COLO668 (cell line): ENCODE measurements around the gene ANO10.
"Not testable (repeated sequence)": the region's sequence is repeated elsewhere in the genome, so short reads cannot be mapped to it uniquely, and the experiment has no call there.

Experiments
- DNase-seq: peaks from one replicate; lab custom pipeline; 2025; ENCODE audit not compliant: unreplicated experiment; lab: John Stamatoyannopoulos, UW

ANO10 gene

DNA sequence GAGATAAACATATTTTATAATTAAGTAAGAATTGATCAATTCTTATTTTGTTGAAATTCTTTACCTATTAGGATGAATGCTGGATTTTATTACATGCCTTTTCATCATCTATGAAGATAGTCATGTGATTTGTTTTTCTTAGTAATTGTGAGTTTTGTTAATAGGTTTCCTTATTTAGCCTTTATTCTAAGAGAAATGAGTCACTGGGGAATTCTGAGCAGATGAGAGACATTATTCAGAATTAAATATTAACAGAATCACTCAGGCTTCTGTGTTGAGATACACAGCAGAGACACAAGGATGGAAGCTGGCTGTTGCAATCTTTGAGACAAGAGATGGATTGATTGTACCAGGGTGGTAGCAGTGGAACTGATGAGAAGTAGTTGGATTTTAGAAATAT lies 7.4 kb upstream of the ANO10 start:
- no peak for DNase-seq

DNA sequence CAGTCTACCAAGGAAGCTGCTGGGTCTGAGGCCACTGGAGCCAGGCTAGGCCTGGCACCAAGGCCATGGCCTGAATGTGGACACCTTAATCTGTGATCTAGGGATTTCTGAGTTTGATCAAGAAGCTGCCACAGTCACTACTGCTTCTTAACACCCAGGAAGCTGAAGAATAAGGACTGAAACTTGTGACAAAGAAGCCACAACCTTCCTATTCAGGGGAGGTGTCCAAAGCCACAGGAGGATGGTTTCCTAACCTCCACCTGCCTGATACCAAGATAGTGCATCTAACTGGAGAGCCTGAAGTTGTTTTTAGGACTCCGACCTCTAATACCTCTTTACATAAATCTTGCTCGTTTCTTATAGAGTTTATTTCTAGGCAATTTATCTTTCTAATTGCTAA lies 5.5 kb upstream of the ANO10 start:
- no peak for DNase-seq

DNA sequence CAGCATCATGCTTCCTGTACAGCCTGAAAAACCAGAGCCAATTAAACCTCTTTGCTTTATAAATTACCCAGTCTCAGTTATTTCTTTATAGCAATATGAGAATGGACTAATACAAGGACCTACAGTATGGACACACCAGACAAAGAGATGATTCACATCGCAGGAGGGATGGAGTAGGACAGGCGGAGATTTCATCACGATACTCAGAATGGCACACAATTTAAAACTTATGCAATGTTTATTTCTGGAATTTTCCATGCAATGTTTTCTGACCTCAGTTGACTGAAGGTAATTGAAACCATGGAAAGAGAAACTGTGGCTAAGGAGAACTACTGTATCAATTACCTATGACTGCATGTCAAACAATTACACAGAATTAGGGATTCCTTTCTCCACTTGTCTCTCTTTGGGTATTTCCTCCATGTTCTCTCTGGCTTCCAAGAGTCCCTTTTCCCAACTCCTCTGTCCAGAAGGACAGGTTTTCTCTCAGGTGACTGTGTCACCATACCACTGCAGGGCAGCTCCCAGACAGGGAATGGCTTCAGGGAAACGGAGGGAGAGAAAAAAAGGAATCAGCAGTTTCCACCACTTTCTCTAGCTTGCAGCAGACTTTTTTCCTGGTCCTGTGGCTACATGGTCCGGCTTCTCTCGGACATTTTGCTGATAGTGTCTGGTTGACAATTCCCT lies 3.0 kb upstream of the ANO10 start:
- no peak for DNase-seq

DNA sequence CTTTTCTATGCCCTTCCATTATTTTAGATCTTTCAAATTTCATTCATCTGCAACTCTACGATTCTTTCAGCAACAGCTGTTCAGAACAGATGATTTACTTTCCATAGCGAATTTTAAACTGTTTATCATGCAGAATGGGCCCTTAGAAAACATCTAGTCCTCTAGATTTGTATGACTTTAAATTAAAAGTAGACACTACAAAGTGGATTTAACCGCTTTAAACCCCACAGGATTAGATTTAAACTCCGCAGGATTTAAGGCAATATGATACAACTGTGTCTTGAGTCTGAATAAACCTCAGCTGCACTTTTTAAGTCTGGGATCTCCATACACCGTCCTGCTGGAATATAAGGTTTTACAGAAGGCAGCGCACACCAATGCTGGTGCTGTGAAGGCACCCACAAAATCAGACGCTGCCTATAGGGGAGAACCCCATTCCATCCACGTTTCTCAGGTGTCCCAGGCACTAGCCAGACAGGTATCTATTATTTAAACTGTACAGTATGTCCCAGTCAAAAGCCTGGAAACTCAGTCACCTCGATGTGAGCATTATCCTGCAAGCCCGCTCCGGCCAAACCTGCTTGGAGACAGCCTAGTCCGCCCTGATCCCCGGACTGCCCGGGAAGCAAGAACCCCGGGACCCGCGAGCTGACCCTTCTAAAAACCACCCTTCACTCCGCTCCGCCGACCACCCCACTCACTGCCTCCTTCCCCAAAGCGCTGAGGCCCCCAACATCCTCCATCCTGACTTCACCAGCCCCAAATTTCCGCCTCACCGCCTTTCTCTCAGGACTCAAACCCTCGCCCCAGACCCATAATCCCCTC lies 768 bp downstream of the ANO10 start:
- DNase-seq = peak; percentile 12

DNA sequence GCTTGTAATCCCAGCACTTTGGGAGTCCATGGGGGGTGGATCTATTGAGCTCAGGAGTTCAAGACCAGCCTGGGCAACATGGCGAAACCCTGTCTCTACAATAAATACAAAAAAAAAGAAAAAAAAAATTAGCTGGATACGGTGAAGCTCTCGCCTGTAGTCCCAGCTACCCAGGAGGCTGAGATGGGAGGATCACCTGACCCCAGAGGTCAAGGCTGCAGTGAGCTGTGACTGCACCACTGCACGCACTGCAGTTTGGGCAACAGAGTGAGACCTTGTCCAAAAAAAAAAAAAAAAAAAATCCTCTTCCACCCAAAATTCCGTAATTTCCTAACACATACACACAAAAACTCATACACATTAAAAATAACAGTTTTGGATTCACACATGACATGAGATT lies 2.2 kb downstream of the ANO10 start:
- DNase-seq = no peak

DNA sequence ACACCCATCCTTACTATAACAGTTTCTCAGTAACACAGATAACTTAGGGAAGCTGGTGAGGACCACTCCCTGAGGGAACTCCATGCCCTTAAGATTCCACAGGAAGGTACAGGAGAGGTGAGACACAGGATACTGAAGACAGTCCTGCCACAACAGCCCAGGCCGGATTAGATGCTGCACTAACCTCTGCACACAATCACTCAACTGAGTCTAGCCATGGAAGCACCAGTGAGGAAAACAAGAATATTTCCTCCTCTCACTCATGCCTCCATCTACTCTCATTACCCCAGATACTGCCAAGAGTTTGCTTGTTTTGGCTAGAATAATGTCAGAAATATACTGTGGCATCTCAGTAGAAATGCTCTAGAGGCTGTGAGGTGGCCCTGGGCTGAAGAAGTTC lies 3.7 kb downstream of the ANO10 start:
- no peak for DNase-seq

DNA sequence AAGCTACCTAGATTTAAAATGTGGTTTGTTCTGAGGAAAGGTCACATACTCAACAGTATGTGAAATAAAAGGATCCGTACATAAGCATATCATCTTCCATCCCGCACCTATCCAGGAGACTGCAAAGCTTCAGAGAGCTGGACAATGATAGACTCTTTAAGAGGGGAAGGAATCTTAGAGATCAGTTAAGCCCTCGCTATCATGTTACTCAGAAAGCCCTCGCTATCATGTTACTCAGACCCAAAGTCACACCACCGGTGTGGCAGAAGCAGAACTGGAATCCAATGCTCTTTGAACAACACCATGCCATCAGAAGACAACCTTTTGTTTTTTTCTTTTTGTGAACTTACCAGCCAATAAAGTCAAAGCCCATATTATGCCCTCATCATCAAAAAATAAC lies 5.8 kb downstream of the ANO10 start:
- DNase-seq = no peak

DNA sequence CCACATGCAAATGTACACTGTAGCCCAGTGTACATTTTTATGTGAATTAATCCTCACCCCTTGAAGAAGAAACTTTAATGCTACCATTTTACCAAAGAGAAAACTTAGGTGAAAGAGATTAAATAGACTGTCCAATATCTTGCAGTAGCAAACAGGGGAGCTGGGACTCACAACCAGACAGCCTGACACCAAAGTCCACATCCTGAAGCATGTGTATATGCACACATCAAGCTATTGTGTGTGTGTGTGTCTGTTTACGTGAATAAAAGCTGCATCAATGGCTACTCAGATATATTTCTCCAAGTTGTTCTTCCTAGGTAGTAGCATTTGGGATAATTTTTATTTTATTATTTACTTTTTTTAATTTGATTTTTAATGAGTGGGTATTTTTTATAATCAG lies 6.7 kb downstream of the ANO10 start:
- no peak for DNase-seq

DNA sequence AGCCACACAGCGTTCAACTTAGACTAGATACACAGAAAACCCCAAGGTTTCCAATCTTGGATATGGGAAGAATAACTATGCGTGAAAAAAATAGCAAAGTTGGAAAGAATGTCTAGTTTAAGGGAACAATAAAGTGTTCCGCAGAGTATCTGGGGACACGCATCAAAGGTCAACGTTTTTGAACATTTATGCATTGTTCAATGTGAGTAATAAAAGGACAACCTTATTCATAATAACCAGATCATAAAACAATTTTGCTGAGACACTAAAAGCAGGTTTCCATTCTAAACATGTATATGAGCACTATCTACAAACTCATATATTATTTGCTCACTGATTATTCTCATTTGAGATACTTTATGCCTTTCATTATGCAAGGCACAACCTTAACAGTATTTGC lies 7.8 kb downstream of the ANO10 start:
- no peak for DNase-seq

DNA sequence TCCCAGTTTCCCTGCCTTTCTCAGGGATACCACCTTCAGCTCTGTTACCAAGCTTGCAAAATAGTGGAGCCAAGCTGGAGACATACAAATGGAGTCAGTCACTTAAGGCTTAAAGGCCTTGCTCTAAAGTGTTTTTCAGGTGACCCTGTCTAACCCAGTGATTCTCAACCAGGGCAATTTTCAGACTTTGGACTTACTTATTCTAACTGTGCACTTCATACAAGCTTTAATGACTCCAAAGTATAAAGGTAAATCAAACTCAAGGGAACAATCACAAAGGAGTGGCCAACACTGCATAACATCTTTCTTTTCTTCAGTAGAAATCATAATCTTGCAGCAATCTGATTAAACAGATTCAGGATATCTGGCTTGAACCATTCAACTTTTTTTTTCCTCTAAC lies 9.4 kb downstream of the ANO10 start:
- DNase-seq = no peak

DNA sequence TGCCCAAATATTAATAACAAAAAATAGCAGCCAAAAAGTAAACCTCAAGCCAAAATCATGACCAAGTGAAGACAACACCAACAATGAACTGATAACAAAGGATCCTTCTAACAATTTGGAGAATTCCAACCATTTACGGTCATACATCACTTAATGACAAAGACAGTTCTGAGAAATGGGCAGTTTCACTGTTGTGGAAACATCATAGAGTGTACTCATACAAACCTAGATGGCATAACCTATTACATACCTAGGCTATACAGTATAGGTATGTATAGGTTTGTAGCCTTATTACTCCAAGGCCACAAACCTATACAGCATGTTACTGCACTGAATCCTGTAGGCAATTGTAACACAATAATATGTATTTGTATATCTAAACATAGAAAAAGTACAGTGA lies 12.4 kb downstream of the ANO10 start:
- DNase-seq = no peak

DNA sequence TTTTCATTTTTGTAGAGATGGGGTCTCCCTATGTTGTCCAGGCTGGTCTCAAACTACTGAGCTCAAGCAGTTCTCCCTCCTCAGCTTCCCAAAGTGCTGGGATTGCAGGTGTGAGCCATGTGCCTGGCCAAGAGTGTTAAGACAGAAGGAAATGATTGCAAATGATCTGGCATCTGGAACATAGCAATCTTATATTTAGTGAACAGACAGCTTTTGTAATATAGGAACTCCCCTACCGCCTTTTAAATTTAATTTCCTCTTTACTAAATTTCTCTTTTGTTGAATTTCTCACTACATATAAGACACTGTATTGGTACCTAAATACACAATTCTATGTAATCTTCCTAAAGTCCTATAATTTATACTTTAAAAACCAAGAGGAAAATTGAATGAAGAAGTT lies 13.1 kb downstream of the ANO10 start:
- DNase-seq = no peak

DNA sequence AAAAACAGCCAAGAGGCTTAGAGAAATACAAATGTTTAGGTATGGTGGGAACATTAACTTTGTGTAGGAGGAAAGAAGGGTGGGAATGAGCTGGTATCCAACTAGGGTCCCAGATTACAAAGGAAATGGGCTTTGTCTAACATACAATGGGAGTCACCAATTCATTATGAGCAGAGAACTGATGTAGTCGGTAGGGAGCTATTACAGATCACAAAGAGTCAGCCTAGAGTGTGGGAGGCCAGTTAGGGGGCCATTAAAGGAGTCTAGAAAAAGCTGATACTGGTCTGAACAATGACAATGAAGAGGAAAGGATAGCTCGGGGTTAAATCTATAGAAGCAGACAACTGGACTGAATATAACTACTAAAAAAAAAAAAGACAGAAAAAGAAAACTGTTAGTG lies 15.5 kb downstream of the ANO10 start:
- no peak for DNase-seq

DNA sequence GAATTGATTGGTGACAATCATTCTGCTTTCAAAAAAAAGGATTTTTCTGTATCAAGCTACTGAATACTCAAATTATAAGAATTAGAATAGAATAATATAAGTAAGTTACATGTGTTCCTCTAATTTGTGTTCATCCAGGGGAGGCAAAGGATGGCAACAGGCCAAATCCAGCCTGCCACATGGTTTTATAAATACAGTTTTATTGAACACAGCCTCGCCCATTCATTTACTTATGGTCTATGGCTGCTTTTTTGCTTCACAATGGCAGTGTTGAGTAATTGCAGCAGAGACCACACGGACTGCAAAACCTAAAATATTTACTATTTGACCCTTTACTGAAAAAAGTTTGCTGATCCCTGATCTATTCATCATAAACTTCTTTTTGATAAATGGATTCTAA lies 21.9 kb downstream of the ANO10 start:
- not testable (repeated sequence) for DNase-seq

DNA sequence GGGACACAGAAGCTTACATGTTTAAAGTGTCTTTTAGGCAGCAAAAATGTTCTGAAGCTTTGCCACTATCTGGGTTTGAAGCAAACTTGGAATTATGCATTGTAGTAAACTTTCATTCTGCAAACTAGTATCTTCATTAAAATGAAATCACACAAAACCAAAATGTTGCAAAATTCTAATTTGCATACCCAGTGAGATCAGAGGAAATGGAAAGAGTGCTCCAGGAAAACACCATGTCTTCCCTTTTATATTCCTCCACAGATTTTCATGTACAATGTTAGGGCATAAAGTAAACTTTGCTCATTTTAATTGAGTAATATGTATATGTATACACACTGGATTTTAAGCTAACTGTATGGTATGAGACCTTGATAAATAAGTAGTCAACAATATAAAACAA lies 23.9 kb downstream of the ANO10 start:
- DNase-seq = no peak

DNA sequence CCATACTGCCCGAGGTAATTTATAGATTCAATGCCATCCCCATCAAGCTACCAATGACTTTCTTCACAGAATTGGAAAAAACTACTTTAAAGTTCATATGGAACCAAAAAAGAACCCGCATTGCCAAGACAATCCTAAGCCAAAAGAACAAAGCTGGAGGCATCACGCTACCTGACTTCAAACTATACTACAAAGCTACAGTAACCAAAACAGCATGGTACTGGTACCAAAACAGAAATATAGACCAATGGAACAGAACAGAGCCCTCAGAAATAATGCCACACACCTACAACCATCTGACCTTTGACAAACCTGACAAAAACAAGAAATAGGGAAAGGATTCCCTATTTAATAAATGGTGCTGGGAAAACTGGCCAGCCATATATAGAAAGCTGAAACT lies 25.6 kb downstream of the ANO10 start:
- DNase-seq = not testable (repeated sequence)

DNA sequence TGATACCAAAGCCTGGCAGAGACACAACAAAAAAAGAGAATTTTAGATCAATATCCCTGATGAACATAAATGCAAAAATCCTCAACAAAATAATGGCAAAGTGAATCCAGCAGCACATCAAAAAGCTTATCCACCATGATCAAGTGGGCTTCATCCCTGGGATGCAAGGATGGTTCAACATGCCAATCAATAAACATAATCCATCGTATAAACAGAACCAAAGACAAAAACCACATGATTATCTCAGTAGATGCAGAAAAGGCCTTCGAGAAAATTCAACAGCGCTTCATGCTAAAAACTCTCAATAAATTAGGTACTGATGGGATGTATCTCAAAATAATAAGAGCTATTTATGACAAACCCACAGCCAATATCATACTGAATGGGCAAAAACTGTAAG lies 26.5 kb downstream of the ANO10 start:
- not testable (repeated sequence) for DNase-seq

DNA sequence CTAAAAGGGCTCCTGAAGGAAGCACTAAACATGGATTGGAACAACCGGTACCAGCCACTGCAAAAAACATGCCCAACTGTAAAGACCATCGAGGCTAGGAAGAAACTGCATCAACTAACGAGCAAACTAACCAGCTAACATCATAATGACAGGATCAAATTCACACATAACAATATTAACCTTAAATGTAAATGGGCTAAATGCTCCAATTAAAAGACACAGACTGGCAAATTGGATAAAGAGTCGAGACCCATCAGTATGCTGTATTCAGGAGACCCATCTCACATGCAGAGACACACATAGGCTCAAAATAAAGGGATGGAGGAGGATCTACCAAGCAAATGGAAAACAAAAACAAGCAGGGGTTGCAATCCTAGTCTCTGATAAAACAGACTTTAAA lies 28.2 kb downstream of the ANO10 start:
- DNase-seq = not testable (repeated sequence)

DNA sequence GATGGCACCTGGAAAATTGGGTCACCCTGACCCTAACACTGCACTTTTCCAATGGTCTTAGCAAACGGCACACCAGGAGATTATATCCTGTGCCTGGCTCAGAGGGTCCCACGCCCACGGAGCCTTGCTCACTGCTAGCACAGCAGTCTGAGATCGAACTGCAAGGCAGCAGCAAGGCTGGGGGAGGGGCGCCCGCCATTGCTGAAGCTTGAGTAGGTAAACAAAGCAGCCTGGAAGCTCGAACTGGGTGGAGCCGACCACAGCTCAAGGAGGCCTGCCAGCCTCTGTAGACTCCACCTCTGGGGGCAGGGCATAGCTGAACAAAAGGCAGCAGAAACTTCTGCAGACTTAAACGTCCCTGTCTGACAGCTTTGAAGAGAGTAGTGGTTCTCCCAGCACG lies 29.9 kb downstream of the ANO10 start:
- not testable (repeated sequence) for DNase-seq

DNA sequence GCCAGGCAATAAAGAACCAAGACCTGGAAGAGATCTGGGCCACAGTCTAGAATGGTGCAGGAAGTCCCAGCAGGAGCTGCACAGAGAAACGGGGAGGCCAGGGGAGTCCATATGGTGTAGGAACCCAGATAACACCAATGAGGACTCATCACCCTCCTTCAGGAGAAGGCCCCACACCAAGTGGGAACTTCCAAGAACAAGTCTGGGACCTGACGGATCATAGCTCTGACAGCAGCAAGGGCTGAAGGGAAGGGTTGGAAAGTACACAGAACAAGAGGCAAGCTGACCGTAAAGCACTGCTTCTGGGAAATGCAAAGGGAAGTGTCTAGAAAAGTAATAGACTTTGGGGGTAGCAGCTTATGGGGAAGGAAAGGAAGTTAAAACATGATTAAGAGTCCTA lies 34.5 kb downstream of the ANO10 start:
- DNase-seq = no peak

DNA sequence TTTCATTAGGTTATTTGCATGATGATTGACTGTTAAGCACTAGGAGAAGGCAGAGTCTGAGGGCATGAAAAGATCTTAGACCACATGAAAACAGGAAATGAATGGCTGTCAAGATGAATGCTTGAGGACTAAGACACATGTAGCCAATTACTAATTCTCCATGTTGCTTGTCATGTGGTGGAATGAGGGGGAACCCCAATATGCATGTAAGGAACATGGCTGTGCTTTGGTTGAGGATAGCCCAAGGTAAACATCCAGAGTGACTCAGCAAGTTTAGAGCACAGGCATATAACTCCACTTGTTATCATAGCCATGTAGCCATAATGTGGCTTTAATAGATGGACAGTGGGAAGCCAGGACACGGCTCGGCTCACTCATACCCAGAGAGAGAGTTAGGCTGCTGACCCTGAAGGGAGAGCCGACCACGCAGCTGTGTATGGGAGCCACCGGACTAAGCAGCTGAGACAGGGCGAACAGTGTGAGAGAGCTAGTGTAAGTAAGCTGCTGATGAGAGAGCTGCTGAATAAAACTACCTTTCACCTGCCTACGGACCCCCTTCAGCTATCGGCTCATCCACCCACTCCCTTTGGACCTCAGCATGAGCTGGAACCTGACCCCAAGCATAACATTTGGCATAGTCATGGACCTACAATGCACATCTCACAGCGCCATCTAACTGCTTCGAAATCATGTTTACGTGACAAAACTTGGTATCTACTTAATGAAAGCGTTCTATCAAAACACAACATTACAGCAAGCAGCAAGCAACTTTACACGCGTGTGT lies 37.6 kb downstream of the ANO10 start:
- no peak for DNase-seq

DNA sequence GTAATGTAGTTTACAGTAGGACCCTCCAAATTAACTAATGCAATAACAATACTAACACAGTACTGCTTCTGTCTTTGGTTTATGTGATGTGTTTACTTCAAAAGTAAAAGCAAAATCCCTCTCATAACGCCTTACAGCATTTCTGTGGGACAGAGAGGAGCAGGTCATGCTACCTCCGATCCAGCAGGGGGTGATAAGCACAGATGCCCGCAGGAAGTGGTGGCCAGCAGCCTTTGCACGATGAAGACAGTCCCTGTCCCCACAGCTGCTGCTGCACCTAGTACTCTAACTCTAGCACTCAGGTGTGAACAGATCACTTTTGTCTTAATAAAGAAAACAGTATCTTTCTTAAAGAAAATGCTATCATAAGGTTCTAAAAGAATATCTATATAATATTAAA lies 38.3 kb downstream of the ANO10 start:
- no peak for DNase-seq
